GM23338 (cell line): Measurements from ENCODE around the gene WNT4. TPM values are rescaled to one million over a fixed set of nuclear protein-coding genes. Genes with fewer than 3 reads are reported as not detected.

Experiments
- ATAC-seq: fragments of 200-7000 bp; cut with Tn5 transposase; 3 replicates; pipeline ENCODE4 v1.9.1; 2020
- DNase-seq: peaks from one replicate; pipeline ENCODE4 v3.0.0-alpha.2; 2015; ENCODE audit warnings: low spot score
- H2AFZ ChIP-seq: fragments of 200-600 bp; sonication (generic); 2 replicates; pipeline ENCODE4 v1.8.0; 2016; ENCODE audit warnings: antibody characterized with exemption, mild to moderate bottlenecking, moderate library complexity
- H3F3A ChIP-seq: fragments of 200-600 bp; sonication (generic); replicated peaks from 2 replicates; pipeline ENCODE4 v1.8.0; 2017; ENCODE audit warnings: antibody characterized with exemption, mixed run types, low read depth
- H3K27ac ChIP-seq: fragments of 200-600 bp; sonication (generic); 2 replicates; pipeline ENCODE4 v1.6.1; 2016; ENCODE audit warnings: low read depth
- H3K27me3 ChIP-seq: fragments of 200-600 bp; sonication (generic); 2 replicates; pipeline ENCODE4 v1.8.0; 2016; ENCODE audit warnings: mild to moderate bottlenecking, mixed run types, moderate library complexity; ENCODE audit not compliant: insufficient read depth
- H3K36me3 ChIP-seq: fragments of 200-600 bp; sonication (generic); 2 replicates; pipeline ENCODE4 v1.8.0; 2016; ENCODE audit warnings: mild to moderate bottlenecking; ENCODE audit not compliant: insufficient read depth
- H3K4me1 ChIP-seq: fragments of 200-600 bp; sonication (generic); 2 replicates; pipeline ENCODE4 v1.8.0; 2016; ENCODE audit warnings: mild to moderate bottlenecking, moderate library complexity; ENCODE audit not compliant: insufficient read depth
- H3K4me2 ChIP-seq: fragments of 200-600 bp; sonication (generic); 2 replicates; pipeline ENCODE4 v1.7.1; 2017; ENCODE audit warnings: mixed run types
- H3K4me3 ChIP-seq: fragments of 200-600 bp; sonication (generic); 2 replicates; pipeline ENCODE4 v1.6.1; 2016; ENCODE audit warnings: mixed run types
- H3K79me2 ChIP-seq: fragments of 200-600 bp; sonication (generic); replicated peaks from 2 replicates; pipeline ENCODE4 v1.8.0; 2017; ENCODE audit warnings: mild to moderate bottlenecking; ENCODE audit not compliant: insufficient read depth
- H3K9me2 ChIP-seq: fragments of 200-600 bp; sonication (generic); 2 replicates; pipeline ENCODE4 v1.8.0; 2017; ENCODE audit not compliant: insufficient read depth
- H4K20me1 ChIP-seq: fragments of 200-600 bp; sonication (generic); replicated peaks from 2 replicates; pipeline ENCODE4 v1.8.0; 2017; ENCODE audit warnings: mild to moderate bottlenecking; ENCODE audit not compliant: insufficient read depth
- H3K27ac Mint-ChIP-seq: 2 replicates; pipeline ENCODE4 v1.8.0; 2020; ENCODE audit warnings: inconsistent platforms, mild to moderate bottlenecking, moderate library complexity, mixed read lengths
- H3K27me3 Mint-ChIP-seq: 3 replicates; pipeline ENCODE4 v1.8.0; 2022; ENCODE audit warnings: low read depth, mild to moderate bottlenecking, moderate library complexity, mixed read lengths, inconsistent platforms; ENCODE audit not compliant: insufficient read depth, poor library complexity
- H3K36me3 Mint-ChIP-seq: 3 replicates; pipeline ENCODE4 v1.8.0; 2021; ENCODE audit warnings: low read depth, mild to moderate bottlenecking, inconsistent platforms, moderate library complexity, mixed read lengths
- H3K4me1 Mint-ChIP-seq: 3 replicates; pipeline ENCODE4 v1.8.0; 2020; ENCODE audit warnings: mild to moderate bottlenecking, inconsistent platforms, mixed read lengths
- H3K4me3 Mint-ChIP-seq: 3 replicates; pipeline ENCODE4 v1.8.0; 2021; ENCODE audit warnings: moderate library complexity, mild to moderate bottlenecking, inconsistent platforms, mixed read lengths
- H3K9me3 Mint-ChIP-seq: 3 replicates; pipeline ENCODE4 v1.8.0; 2020; ENCODE audit warnings: moderate library complexity, mild to moderate bottlenecking, inconsistent platforms, mixed read lengths
- ETS1 ChIP-seq: IDR thresholded peaks from 2 replicates; pipeline ENCODE4 v1.6.1; 2016; ENCODE audit warnings: antibody characterized with exemption
- NANOG ChIP-seq: IDR thresholded peaks from 2 replicates; pipeline ENCODE4 v1.6.1; 2016; ENCODE audit warnings: antibody characterized with exemption, borderline replicate concordance
- REST ChIP-seq: IDR thresholded peaks from one replicate; pipeline ENCODE4 v1.6.1; 2018; ENCODE audit warnings: antibody characterized with exemption; ENCODE audit not compliant: unreplicated experiment
- ZNF114 ChIP-seq: fragments of 250-450 bp; sonication (Bioruptor Pico); IDR thresholded peaks from 2 replicates; pipeline ENCODE4 v1.5.0; 2020; ENCODE audit warnings: mild to moderate bottlenecking, moderate library complexity
- polyA plus RNA-seq: library from polyadenylated mRNA; unstranded; fragments of >200 nt; fragmentation: Nextera tagmentation; extraction: Ambion mirVana; gene quantifications from 2 replicates; pipeline ENCODE4 v1.2.1, GENCODE V29; 2016
- total RNA-seq: library from RNA; depleted of rRNA; stranded (reverse); fragments of >200 nt; shearing (Covaris generic); gene quantifications from 2 replicates; pipeline ENCODE4 v1.2.3, GENCODE V29; 2014
- TF ChIP-seq, protein P1 (sequence below), 2 experiments: fragments of 200-600 bp in 1 of 2; sonication (generic) in 1 of 2; conservative IDR thresholded peaks; 2 replicates each; pipeline versions ENCODE4 v1.5.1 to v1.6.1; 2016 to 2017; ENCODE audit warnings: antibody characterized with exemption in 2 of 2, low read depth in 2 of 2, mild to moderate bottlenecking in 2 of 2, moderate library complexity in 1 of 2

The WNT4 gene
- total and polyA plus RNA-seq, 2 experiments from 2014 or later: 0.59 to 0.79 TPM

- H3K9me3 Mint-ChIP-seq: peaks cover 3% of the 10 kb centered on the region; the same call in 2 of the 3 replicates
- H3K4me1 Mint-ChIP-seq: peaks cover 42% of the 10 kb centered on the region
- H3K27ac Mint-ChIP-seq: no peak overlapping the region; the same call in 1 of the 2 replicates
Observed at GRCh38 chr1:22075718-22076117, 67.2 kb downstream of the WNT4 start.

More at GRCh38 chr1:22075718-22076117, 67.2 kb downstream of the WNT4 start:
- Histone ChIP-seq H3K79me2 (peaks cover 100% of the 10 kb centered on the region), H3F3A (no peaks in the 10 kb centered on the region; the same call in 1 of the 2 replicates), H3K27ac (peak overlapping the region; percentile 10; the same call in 1 of the 2 replicates), H3K9me2 (peaks cover 3% of the 10 kb centered on the region; the same call in 1 of the 2 replicates), H3K4me1 (peaks cover 43% of the 10 kb centered on the region), H2AFZ (no peak overlapping the region), H3K4me2 (no peak overlapping the region), H3K27me3 (no peaks in the 10 kb centered on the region), H3K4me3 (no peak overlapping the region), H4K20me1 (peaks cover 36% of the 10 kb centered on the region), H3K36me3 (peaks cover 3% of the 10 kb centered on the region; the same call in 1 of the 2 replicates)
- DNase-seq: no peak
- H3K4me3 Mint-ChIP-seq: no peak overlapping the region
- ATAC-seq: peak; percentile 60
- TF ChIP-seq, protein P1, sequence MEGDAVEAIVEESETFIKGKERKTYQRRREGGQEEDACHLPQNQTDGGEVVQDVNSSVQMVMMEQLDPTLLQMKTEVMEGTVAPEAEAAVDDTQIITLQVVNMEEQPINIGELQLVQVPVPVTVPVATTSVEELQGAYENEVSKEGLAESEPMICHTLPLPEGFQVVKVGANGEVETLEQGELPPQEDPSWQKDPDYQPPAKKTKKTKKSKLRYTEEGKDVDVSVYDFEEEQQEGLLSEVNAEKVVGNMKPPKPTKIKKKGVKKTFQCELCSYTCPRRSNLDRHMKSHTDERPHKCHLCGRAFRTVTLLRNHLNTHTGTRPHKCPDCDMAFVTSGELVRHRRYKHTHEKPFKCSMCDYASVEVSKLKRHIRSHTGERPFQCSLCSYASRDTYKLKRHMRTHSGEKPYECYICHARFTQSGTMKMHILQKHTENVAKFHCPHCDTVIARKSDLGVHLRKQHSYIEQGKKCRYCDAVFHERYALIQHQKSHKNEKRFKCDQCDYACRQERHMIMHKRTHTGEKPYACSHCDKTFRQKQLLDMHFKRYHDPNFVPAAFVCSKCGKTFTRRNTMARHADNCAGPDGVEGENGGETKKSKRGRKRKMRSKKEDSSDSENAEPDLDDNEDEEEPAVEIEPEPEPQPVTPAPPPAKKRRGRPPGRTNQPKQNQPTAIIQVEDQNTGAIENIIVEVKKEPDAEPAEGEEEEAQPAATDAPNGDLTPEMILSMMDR (conservative IDR thresholded peaks at IDR 0.05; ENCODE audit: low read depth in 2 of 2): no peak
- TF ChIP-seq ETS1 (no peak), NANOG (no peak), ZNF114 (no peak), REST (no peak)
- H3K27me3 Mint-ChIP-seq: peaks cover 10% of the 10 kb centered on the region
- peaks cover 23% of the 10 kb centered on the region; the same call in 2 of the 3 replicates for H3K36me3 Mint-ChIP-seq
